HL-60 (cell line): ENCODE measurements around the gene FIBIN.

Experiments used
- DNase-seq, 2 experiments: peaks; one replicate each; pipeline ENCODE4 v3.0.0-alpha.2; 2010 to 2020; ENCODE audit warnings: low read depth in 1 of 2, low spot score in 1 of 2
- H3K27ac ChIP-seq: fragments of 250-450 bp; sonication (Bioruptor Pico); replicated peaks from 2 replicates; pipeline ENCODE4 v1.5.1; 2020; ENCODE audit warnings: mild to moderate bottlenecking, moderate library complexity
- H3K27me3 ChIP-seq: fragments of 250-450 bp; sonication (Bioruptor Pico); 2 replicates; pipeline ENCODE4 v1.5.1; 2021; ENCODE audit warnings: mild to moderate bottlenecking, moderate library complexity; ENCODE audit not compliant: insufficient read depth, poor library complexity, severe bottlenecking
- H3K4me3 ChIP-seq: replicated peaks from 2 replicates; pipeline ENCODE4 v1.5.1; 2011; ENCODE audit warnings: mild to moderate bottlenecking, control low read depth, low read length; ENCODE audit not compliant: insufficient read depth
- GABPA ChIP-seq: IDR thresholded peaks from 2 replicates; pipeline ENCODE4 v1.6.1; 2012; ENCODE audit warnings: low read depth
- POLR2AphosphoS5 ChIP-seq: IDR thresholded peaks from 2 replicates; pipeline ENCODE4 v1.6.1; 2012; ENCODE audit warnings: low read depth
- SPI1 ChIP-seq: IDR thresholded peaks from 2 replicates; pipeline ENCODE4 v1.6.1; 2012; ENCODE audit warnings: low read depth, mild to moderate bottlenecking, borderline replicate concordance
- TF ChIP-seq, protein P1 (sequence below): IDR thresholded peaks from 2 replicates; pipeline ENCODE4 v1.6.1; 2012; ENCODE audit warnings: low read depth; ENCODE audit not compliant: insufficient replicate concordance
- TF ChIP-seq, protein P2 (sequence below): IDR thresholded peaks from one replicate; pipeline ENCODE4 v1.5.1; 2011; ENCODE audit warnings: low read length, control low read depth, inconsistent platforms; ENCODE audit not compliant: insufficient read depth

FIBIN gene

DNA sequence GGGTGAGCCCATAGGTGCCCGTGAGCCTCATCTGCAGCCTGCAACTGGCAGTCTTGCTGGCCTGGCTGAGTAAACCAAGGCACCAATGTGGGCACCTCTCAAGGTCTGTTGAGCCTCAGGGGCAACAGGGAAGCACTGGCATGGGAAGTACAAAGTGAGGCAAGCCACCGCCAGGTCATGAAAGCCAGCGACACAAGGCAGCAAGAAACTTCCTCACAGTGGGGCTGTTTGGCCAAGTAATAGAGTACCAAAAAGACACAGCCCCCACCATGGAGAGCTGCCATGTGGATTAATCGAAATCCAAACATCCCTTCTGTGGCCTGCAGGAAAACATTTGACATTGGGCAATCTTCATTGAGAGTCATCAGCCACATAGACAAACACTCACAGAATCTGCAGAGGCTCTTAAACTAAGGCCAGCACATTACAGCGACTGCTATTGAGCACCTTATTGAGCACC lies 43.6 kb upstream of the FIBIN start:
- no peak overlapping the region for H3K4me3 ChIP-seq
- no peaks in the 10 kb centered on the region for H3K27me3 ChIP-seq
- DNase-seq = no peak
- H3K27ac ChIP-seq = no peak overlapping the region
- TF ChIP-seq, protein P1, sequence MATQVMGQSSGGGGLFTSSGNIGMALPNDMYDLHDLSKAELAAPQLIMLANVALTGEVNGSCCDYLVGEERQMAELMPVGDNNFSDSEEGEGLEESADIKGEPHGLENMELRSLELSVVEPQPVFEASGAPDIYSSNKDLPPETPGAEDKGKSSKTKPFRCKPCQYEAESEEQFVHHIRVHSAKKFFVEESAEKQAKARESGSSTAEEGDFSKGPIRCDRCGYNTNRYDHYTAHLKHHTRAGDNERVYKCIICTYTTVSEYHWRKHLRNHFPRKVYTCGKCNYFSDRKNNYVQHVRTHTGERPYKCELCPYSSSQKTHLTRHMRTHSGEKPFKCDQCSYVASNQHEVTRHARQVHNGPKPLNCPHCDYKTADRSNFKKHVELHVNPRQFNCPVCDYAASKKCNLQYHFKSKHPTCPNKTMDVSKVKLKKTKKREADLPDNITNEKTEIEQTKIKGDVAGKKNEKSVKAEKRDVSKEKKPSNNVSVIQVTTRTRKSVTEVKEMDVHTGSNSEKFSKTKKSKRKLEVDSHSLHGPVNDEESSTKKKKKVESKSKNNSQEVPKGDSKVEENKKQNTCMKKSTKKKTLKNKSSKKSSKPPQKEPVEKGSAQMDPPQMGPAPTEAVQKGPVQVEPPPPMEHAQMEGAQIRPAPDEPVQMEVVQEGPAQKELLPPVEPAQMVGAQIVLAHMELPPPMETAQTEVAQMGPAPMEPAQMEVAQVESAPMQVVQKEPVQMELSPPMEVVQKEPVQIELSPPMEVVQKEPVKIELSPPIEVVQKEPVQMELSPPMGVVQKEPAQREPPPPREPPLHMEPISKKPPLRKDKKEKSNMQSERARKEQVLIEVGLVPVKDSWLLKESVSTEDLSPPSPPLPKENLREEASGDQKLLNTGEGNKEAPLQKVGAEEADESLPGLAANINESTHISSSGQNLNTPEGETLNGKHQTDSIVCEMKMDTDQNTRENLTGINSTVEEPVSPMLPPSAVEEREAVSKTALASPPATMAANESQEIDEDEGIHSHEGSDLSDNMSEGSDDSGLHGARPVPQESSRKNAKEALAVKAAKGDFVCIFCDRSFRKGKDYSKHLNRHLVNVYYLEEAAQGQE = no peak
- TF ChIP-seq SPI1 (no peak), POLR2AphosphoS5 (no peak), GABPA (no peak)
- TF ChIP-seq, protein P2, sequence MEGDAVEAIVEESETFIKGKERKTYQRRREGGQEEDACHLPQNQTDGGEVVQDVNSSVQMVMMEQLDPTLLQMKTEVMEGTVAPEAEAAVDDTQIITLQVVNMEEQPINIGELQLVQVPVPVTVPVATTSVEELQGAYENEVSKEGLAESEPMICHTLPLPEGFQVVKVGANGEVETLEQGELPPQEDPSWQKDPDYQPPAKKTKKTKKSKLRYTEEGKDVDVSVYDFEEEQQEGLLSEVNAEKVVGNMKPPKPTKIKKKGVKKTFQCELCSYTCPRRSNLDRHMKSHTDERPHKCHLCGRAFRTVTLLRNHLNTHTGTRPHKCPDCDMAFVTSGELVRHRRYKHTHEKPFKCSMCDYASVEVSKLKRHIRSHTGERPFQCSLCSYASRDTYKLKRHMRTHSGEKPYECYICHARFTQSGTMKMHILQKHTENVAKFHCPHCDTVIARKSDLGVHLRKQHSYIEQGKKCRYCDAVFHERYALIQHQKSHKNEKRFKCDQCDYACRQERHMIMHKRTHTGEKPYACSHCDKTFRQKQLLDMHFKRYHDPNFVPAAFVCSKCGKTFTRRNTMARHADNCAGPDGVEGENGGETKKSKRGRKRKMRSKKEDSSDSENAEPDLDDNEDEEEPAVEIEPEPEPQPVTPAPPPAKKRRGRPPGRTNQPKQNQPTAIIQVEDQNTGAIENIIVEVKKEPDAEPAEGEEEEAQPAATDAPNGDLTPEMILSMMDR = no peak

DNA sequence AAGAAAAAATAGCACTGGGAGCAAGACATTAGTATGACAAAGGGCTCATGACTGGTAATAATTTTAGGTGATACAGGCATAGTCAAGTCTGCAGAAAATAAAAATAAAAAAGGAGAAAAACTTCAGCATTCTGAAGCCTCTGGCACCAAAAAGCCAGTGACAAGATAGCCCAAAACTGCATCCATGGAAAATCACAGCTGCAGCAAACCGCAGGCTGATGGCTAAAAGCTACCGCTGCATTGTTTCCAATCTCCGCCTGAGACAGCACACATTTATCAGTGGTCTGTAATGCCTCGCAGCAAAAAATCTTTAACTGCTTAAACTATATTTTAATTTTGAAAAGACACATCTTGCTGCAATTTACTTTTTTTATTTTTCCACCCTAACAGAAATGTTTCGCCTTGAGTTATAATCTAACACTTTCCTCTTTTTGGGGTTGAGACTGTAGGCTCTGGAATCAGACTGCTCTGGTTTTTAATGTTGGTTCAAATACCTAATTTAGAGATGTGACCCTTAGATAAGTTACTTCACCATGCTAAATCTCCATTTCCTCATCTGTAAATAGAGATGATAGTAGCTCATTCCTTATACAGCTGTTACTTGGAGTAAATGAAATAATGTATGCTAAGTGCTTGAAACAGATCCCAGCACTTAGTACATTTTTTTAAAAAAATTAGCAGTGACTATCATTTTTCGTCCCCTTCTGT lies 42.0 kb upstream of the FIBIN start:
- no peaks in the 10 kb centered on the region for H3K27me3 ChIP-seq
- H3K27ac ChIP-seq = no peak overlapping the region
- no peak for DNase-seq
- H3K4me3 ChIP-seq = no peak overlapping the region
- TF ChIP-seq SPI1 (no peak), GABPA (no peak)
- TF ChIP-seq, protein P1 = no peak

DNA sequence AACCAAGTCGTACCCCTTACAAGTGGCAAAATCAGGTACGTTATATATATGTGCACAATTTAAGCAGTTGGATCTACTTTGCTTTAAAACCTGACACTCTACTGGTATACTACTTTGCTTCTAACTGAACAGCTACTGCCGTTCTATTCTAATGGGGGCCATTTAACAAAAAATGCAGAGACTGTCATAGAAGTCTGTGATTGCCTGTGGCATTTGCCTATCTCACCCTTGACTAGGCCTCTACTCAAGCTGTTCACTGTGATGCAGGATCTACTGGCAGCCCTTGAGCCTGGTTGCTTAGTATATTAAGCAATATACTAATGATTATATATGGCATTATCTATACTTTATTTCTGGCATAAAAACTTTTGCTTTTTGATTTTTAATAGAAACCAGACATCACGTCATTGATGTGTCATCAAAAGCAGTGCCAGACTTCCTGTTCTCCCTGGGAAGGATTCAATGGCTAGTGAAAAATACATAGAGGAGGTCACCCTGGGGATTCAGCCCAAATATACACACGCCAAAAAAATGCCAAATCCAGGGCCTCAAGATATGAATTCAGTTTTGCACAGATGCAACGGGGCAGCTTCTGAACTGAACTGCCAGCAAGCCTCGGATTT lies 40.0 kb upstream of the FIBIN start:
- no peak overlapping the region for H3K27ac ChIP-seq

More for the DNA sequence above, 40.0 kb upstream of the FIBIN start:
- TF ChIP-seq, protein P2 = no peak
- TF ChIP-seq GABPA (no peak), POLR2AphosphoS5 (no peak), SPI1 (no peak)
- TF ChIP-seq, protein P1 = no peak
- no peak for DNase-seq
- no peaks in the 10 kb centered on the region for H3K27me3 ChIP-seq
- H3K4me3 ChIP-seq = no peak overlapping the region
